GM19099 (cell line): ENCODE data around the gene ANG.

Experiments used
- POLR2A ChIP-seq: IDR thresholded peaks from 3 replicates; pipeline ENCODE4 v1.6.1; 2011; ENCODE audit warnings: low read depth; ENCODE audit not compliant: insufficient read length; ENCODE audit errors: extremely low read depth

The ANG gene

GRCh38 chr14:20662968-20663732, 25.4 kb upstream of the ANG start:
- TF ChIP-seq POLR2A: no peak

GRCh38 chr14:20666400-20666961, 22.1 kb upstream of the ANG start:
- TF ChIP-seq POLR2A: peak; percentile 70

GRCh38 chr14:20667957-20668356, 20.6 kb upstream of the ANG start:
- no peak for TF ChIP-seq POLR2A

- TF ChIP-seq POLR2A: no peak
These were observed 19.6 kb upstream of the ANG start for GRCh38 chr14:20668969-20669368.

DNA sequence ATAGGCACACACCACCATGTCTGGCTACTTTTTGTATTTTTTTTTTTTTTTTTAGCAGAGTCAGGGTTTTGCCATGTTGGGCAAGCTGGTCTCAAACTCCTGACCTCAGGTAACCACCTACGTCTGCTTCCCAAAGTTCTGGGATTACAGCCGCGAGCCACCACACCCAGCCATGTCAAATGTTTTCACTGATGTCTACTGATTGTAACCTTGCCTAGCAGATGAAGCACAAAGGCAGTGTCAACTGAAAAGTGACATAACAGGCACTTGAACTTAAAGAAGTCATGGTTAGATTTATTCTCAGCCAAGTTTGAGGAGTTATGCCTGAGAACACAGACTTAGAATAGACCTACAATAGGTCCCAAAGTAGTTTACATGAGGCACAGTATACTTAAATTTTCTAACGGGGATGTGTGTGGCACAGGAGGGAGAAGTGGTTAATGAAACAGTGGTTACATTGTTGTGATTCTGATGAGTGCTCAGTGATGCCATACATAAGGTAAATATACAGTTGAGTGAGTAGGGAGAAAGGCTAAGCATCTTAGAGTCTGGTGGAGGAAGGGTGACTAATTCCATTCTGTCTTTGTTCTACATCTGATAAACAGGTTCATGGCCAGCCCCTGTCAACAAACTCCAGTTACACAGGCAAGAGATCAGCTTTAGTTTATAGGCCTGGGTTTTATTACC, 16.8 kb upstream of the ANG start:
- no peak for TF ChIP-seq POLR2A

- TF ChIP-seq POLR2A: no peak
These were observed 12.9 kb upstream of the ANG start for GRCh38 chr14:20675669-20676068.

DNA sequence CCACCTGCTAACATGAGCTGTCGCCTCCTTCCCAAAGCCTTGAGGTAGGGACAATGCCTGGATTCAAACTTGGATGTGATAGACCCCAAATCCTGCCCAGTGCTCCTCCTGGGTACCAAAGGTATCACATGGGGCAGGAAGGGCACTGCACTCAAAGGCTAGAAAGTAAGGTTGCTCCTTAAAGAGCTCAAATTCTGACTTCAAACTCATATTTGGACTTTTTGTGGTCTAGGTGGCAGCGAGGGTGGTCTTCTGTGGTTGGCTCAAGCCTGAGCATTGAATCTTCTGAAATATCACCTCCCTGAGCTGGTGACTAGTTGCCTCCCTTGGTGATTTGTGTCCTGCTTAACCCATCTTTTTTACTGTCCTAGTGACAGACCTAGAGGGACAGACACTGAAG, 12.5 kb upstream of the ANG start:
- TF ChIP-seq POLR2A: no peak

DNA sequence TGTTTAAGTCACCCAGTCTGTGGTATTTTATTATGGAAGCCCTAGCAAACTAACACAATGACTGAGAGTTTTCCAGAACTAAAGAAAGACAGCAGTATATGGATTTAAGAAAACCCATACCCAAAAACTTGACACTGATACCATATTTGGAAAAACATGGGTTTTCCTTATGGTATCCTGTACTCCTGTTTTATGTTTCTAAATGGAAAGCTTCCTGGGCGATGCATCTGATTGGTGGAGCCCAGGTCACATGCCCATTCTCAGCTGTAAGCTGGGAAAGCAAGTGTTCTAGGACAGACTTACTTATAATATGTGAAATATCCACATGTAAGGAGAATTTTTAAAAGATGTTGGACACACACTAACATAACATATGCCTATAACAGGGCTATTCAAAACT, 8.7 kb upstream of the ANG start:
- TF ChIP-seq POLR2A: no peak

GRCh38 chr14:20680363-20680762, 8.2 kb upstream of the ANG start:
- no peak for TF ChIP-seq POLR2A

- TF ChIP-seq POLR2A: peak; percentile 50
These were observed 7.7 kb upstream of the ANG start for GRCh38 chr14:20680843-20681347.

- TF ChIP-seq POLR2A: peak; percentile 36
These were observed 7.0 kb upstream of the ANG start for GRCh38 chr14:20681348-20682126.

GRCh38 chr14:20682127-20682434, 6.5 kb upstream of the ANG start:
- no peak for TF ChIP-seq POLR2A

GRCh38 chr14:20682435-20683124, 6.0 kb upstream of the ANG start:
- peak; percentile 68 for TF ChIP-seq POLR2A

DNA sequence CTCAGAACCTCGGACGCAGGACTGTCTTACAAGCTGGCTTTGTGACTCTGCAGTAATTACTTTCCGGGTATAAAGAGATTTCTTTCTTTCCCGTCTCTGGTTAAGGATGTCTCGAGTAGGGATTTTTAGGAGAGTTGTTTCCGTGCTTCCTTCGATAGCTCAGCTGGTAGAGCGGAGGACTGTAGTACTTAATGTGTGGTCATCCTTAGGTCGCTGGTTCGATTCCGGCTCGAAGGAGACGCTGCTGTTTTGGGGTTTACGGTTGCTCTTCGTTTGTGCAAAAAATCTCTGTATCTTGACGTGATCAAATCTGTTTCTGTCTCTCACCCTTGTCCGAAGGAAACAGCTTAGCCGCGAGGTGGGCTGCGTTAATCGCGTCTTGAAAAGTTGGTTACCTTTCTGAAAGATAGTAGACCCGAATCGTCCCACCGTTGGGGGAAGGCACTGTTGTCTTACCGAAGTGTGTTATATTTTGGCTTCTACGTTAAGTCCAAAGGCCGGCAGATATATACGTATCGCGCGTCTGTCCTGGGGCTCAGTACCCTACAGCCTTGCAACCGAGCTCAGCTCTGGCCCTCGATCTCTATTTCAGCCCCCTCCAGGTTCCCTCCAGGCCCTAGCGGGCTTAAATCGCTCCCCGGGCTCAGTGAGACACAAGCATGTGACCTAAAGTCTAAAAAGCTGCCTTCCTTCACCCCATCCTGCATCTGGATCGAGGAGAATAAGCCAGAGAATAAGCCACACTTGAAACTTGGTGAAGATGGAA, 5.3 kb upstream of the ANG start:
- TF ChIP-seq POLR2A: no peak
